Measurements from ENCODE around the gene SPDYE4.

The SPDYE4 gene

GRCh38 chr17:8758137-8758596 is at the start of gene SPDYE4:
Gene SPDYE4 (minus strand): TSS chr17:8758546. CDS start chr17:8758382, 164 bp downstream.
- TF ChIP-seq GATA2 (IDR thresholded peaks at IDR 0.05; ENCODE audit: low read depth, low read length) (no peak), GATA3 (IDR thresholded peaks at IDR 0.05; ENCODE audit: low read depth, low read length) (no peak)

DNA sequence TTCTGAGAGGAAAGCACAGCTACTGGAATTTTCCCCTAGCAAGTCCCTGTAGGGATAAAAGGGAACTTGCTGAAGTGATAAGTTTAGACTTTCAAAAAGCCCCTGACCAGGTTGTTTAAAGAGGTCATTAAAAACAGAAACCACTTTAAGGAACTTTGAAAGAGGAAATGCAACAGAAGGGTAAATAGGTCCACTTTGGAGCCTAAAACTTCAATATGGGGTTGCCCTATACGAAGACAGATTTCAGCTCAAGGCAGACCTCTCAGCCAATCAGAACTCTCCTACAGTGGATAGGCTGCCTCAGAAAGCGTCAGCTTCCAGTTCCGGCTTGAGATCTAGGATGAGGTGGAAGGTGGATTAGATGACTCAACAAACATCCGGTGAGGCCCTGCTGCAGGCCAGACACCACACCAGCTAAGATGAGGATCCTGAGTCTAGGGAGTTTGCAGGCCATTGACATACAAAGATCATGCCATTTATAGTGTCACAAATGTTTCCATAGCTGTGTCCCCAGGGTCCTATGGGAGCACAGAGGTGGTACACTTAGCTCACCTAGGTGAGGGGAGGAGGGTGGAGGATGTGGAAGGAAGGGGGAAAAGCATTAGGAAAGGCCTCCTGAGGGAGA is 48.7 kb upstream of the SPDYE4 start:
- TF ChIP-seq GATA2 (IDR thresholded peaks at IDR 0.05; ENCODE audit: low read depth, low read length) (no peak), GATA3 (IDR thresholded peaks at IDR 0.05; ENCODE audit: low read depth, low read length) (no peak)

DNA sequence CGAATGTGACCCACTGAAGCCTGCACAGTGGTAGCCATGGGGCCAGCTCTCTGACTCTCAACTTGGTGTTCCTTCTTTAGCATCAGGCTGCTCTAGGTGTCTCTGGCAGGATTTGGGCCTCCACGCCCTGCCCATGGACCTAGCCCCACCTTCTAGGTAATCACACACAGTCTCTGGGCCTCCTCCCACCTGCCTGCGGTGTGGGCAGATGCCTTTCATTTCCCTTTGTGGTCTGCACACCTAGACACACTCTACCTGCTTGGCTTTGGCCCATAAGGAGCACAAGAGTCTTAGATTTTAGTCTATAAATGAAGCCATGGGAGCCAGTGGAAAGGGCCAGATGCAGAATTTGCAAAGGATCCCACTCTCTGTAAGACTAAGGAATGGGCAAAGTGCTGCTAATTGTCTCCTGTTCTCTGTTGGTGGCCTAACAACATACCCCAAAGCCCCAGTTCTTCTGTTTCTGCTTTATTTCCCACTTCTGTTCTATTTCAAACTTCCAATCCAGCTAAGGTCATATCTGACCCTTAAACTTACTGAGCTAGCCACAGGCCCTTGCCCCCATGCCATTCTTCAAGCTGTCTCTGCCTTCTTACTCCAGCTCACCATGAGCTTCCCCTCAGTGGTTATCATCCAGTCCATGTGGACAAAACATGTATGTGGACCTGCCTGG is 48.0 kb upstream of the SPDYE4 start:
- TF ChIP-seq GATA3 (IDR thresholded peaks at IDR 0.05; ENCODE audit: low read depth, low read length) (no peak), GATA2 (IDR thresholded peaks at IDR 0.05; ENCODE audit: low read depth, low read length) (no peak)

DNA sequence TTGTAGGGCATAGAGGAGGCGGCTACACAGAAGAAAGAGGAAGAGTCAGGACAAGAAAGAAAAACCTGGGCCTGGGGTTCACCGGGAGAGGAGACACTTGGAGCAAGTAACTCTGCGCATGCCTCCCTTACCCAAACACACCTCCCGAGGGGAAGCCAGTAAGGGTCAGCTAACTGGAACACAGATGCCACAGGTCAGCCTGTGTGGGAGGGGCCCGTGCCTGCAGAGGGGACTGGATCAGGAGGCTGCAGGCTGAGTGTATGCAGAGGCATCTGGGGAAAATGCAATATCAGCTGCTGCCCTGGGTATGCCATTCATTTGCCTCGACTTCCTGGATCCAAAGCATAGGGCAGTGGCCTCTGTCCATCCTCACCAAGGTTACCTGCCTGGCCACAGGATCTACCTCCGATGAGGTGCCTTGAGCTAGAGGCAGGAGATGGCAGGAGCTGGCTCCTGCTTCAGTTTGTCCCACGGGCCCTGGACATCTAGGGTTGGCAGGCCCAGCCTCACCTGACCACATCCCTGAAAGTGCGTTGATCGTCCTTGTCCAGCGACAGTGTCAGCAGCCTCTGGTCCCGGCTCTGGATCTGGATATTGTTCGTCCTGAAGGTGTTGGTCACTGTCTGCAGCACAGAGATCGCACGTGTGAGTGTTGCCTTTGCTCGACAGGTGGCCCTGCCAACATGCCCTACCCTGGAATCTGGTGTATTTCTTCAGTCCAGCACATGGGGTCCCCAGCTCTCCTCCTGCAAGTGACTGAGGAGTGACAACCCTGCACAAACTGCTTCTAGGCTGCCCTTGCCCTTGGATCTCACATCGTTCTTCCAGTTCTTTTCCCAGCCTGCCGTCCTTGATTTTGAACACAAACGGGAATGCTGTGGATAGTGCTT is 45.4 kb upstream of the SPDYE4 start:
- TF ChIP-seq GATA2 (IDR thresholded peaks at IDR 0.05; ENCODE audit: low read depth, low read length) (no peak), GATA3 (IDR thresholded peaks at IDR 0.05; ENCODE audit: low read depth, low read length) (no peak)

DNA sequence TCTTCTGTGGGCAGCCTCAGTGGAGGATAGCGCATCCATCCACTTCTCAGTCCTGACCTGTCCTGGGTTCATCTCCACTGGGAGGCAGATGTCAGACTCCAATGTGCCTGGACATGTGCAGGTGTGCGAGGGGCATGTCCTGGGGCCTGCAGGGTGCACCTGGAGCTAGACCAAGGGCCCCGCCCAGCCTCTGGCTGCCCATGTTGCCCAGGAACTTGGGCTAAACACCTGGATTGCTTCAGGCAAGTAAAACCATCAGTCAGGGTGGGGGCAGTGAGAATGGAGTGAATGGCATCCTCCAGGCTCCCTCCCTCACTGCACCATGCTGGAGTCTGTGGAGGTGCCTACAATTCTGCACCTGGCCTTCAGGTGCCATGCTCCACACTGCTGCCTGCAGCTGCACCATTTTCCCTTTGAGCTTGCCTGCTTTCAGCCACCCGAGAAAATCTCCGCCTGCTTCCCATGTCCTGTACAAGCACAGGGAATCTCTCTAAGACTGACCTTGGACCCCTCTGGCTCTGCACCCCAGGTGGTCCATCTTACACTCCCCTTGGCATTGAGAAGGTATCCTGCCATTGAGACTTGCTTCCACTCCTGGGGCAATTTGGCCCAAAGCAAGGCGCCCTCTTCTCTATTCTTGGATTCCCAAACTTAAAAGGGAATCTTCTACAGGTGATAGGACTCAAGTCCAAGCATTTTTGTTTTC is 42.9 kb upstream of the SPDYE4 start:
- TF ChIP-seq GATA2 (IDR thresholded peaks at IDR 0.05; ENCODE audit: low read depth, low read length) (no peak), GATA3 (IDR thresholded peaks at IDR 0.05; ENCODE audit: low read depth, low read length) (no peak)

DNA sequence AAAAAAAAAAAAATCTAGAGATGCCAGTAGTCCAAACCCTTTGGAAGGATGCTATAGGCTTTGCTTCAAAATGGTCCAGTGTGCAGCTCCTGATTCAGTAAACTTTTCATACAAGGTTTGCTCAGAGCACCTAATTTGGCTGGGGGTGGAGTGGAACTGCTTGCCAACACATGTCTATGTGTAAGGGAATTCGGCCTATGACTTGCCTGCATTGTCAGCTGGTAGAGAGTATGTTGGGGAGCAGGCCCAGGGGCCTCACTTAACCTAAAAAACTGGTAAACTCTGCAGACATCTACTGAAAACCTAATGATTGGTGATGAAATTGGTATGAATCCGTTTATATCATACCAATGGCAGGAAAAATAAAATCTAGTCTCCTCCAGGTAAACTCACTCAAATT is 42.3 kb upstream of the SPDYE4 start:
- TF ChIP-seq GATA3 (IDR thresholded peaks at IDR 0.05; ENCODE audit: low read depth, low read length) (no peak), GATA2 (IDR thresholded peaks at IDR 0.05; ENCODE audit: low read depth, low read length) (no peak)

- TF ChIP-seq GATA3 (IDR thresholded peaks at IDR 0.05; ENCODE audit: low read depth, low read length), result no peak
- TF ChIP-seq GATA2 (IDR thresholded peaks at IDR 0.05; ENCODE audit: low read depth, low read length), result no peak
Measured at GRCh38 chr17:8799570-8800212, 41.3 kb upstream of the SPDYE4 start.

DNA sequence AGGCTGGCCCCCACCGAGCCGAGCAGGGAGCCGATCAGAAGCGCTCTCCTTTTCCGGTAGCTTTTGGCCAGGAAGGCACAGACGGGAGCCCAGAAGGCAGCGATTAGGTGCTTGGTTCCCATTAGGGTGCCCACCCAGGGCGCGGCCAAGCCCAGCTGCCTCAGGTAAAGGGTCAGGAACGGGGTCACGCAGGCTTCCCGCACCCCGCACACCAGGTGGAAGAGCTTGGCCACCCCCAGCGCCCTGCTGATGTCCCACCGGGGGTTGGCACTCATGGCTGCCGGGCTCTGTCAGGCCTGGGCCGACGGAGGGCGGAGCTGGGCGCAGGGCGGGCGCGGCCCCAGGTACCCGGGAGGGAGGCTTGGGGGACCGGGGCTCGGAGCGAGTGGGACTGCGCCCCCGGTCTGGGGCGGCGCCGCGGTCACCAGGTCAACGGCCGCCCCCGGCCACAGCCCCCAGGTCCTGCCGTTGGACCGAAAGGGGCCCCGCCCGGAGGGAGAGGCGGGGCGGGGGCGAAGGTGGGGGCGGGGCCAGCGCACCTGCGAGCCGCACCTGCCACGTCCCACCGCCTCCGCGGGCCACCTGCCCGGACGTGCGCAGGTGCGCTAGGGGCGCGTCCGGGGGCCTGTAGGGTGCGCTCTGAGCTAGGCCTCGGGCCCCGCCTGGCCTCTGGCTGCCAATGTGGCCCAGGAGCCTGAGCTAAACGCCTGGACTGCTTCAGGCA is 40.7 kb upstream of the SPDYE4 start, which contains the start of gene MFSD6L:
Gene MFSD6L (minus strand): TSS at position 520 of the 724 bp plus-strand sequence. CDS start 245 bp downstream, at position 275.
- TF ChIP-seq GATA3 (IDR thresholded peaks at IDR 0.05; ENCODE audit: low read depth, low read length) (no peak), GATA2 (IDR thresholded peaks at IDR 0.05; ENCODE audit: low read depth, low read length) (no peak)

DNA sequence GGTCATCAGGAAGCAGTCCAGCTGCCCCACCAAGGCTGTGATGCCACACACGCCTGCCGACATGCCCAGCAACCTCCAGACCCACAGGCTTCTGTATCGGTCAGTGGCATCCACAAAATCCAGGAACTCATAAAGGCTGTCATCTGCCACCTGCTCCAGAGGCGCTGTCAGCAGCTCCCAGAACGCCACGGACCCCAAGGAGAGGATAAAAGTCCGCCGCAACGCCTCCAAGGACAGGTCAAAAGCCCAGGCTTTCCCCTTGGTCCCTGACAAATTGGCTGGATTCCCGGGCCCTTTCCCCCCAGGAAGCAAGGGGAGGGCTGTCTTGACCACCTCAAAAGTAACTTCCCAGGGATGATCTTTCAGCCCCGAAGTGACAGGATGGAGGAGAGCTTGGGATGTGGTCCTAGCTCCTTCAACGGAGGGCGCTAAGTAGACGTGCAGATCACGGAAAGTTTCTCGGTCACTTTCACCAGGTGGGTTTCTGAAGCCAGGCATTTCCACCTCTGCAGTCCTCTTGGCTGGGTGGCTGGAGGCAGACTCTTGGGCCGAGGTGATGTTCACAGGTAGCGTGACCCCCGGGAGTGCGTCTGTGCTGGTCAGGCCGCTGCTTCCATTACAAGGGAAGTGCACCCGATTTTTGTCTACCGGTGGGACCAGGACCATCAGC is 40.0 kb upstream of the SPDYE4 start:
- TF ChIP-seq GATA3 (IDR thresholded peaks at IDR 0.05; ENCODE audit: low read depth, low read length) (no peak), GATA2 (IDR thresholded peaks at IDR 0.05; ENCODE audit: low read depth, low read length) (no peak)

- TF ChIP-seq GATA2 (IDR thresholded peaks at IDR 0.05; ENCODE audit: low read depth, low read length), result no peak
- TF ChIP-seq GATA3 (IDR thresholded peaks at IDR 0.05; ENCODE audit: low read depth, low read length), result no peak
Measured at GRCh38 chr17:8797621-8798175, 39.4 kb upstream of the SPDYE4 start.

GRCh38 chr17:8794636-8795035 is 36.3 kb upstream of the SPDYE4 start:
- TF ChIP-seq GATA2 (IDR thresholded peaks at IDR 0.05; ENCODE audit: low read depth, low read length), result no peak
- no peak for TF ChIP-seq GATA3 (IDR thresholded peaks at IDR 0.05; ENCODE audit: low read depth, low read length)

DNA sequence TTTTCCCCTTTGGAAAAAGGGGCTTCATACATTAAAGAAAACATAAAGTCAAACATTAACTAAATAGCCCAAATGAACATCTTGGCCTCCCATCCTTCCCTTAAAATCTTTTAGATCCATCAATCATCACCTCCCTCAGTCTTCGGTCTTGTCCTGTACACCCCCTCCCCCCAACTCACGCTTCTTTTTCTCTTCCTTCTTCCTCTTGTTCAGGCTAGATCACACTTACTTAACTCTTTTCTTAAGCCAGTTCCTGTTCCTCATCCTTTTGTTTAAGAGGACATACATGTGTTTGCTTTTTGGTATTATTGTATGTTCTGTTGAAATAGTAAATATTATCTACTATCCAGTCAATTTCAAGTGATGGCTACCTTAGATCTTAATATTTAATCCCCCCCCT is 35.3 kb upstream of the SPDYE4 start:
- TF ChIP-seq GATA3 (IDR thresholded peaks at IDR 0.05; ENCODE audit: low read depth, low read length) (no peak), GATA2 (IDR thresholded peaks at IDR 0.05; ENCODE audit: low read depth, low read length) (no peak)
